ENCODE measurements around the gene MRPL51. TPM values are rescaled to one million over a fixed set of nuclear protein-coding genes. Genes with fewer than 3 reads are reported as not detected.
A peak's percentile ranks its signal among the peaks of the same experiment; 100 is the strongest.
"Not testable (repeated sequence)": the region's sequence is repeated elsewhere in the genome, so short reads cannot be mapped to it uniquely, and the experiment has no call there.

Gene MRPL51
- total RNA-seq, 1 donor from 2014 or later = 202 TPM

- FAIRE-seq; H3K27me3 Mint-ChIP-seq (ENCODE audit: low read depth, unreplicated experiment); H3K9me3 ChIP-seq (ENCODE audit: insufficient read depth, low read depth, low read length); H3K27me3 ChIP-seq (ENCODE audit: insufficient read depth, low read length); H2AFZ ChIP-seq (ENCODE audit: low read depth, low read length); H3K9me3 Mint-ChIP-seq (ENCODE audit: unreplicated experiment); H3K4me3 ChIP-seq (ENCODE audit: insufficient read depth, low read depth, low read length): not testable (repeated sequence)
- H4K20me1 ChIP-seq (ENCODE audit: insufficient read depth, low read length) = peaks cover 65% of the 10 kb centered on the region
- peak overlapping the region; percentile 87 for H3K27ac Mint-ChIP-seq (ENCODE audit: unreplicated experiment)
- peaks cover 48% of the 10 kb centered on the region for H3K79me2 ChIP-seq (ENCODE audit: insufficient read depth, low read length)
- peaks cover 31% of the 10 kb centered on the region for H3K36me3 Mint-ChIP-seq (ENCODE audit: low read depth, unreplicated experiment)
- peaks cover 23% of the 10 kb centered on the region for H3K4me1 Mint-ChIP-seq (ENCODE audit: low read depth, unreplicated experiment)
- peaks cover 48% of the 10 kb centered on the region for H3K4me1 ChIP-seq (ENCODE audit: insufficient read depth, low read length)
- H3K4me3 Mint-ChIP-seq (ENCODE audit: unreplicated experiment) = peak overlapping the region; percentile 89
- peak; percentile 71 for TF ChIP-seq CTCF (IDR thresholded peaks at IDR 0.05; ENCODE audit: insufficient read depth, low read depth, low read length)
- H3K4me2 ChIP-seq (ENCODE audit: low read length) = peak overlapping the region; percentile 99
- H3K27ac ChIP-seq (ENCODE audit: low read depth, low read length) = peak overlapping the region; percentile 35
- H3K9ac ChIP-seq (ENCODE audit: low read length) = peak overlapping the region; percentile 98
- peak; percentile 62 for DNase-seq (ENCODE audit: low read depth)
- peaks cover 29% of the 10 kb centered on the region for H3K36me3 ChIP-seq (ENCODE audit: insufficient read depth, low read length)
Observed at GRCh38 chr12:6537580-6538419, 44.7 kb upstream of the MRPL51 start.

DNA sequence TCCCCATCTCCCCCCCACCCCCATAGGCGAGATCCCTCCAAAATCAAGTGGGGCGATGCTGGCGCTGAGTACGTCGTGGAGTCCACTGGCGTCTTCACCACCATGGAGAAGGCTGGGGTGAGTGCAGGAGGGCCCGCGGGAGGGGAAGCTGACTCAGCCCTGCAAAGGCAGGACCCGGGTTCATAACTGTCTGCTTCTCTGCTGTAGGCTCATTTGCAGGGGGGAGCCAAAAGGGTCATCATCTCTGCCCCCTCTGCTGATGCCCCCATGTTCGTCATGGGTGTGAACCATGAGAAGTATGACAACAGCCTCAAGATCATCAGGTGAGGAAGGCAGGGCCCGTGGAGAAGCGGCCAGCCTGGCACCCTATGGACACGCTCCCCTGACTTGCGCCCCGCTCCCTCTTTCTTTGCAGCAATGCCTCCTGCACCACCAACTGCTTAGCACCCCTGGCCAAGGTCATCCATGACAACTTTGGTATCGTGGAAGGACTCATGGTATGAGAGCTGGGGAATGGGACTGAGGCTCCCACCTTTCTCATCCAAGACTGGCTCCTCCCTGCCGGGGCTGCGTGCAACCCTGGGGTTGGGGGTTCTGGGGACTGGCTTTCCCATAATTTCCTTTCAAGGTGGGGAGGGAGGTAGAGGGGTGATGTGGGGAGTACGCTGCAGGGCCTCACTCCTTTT lies 44.0 kb upstream of the MRPL51 start:
- no peak for DNase-seq (ENCODE audit: low read depth)
- peak overlapping the region; percentile 99 for H3K4me2 ChIP-seq (ENCODE audit: low read length)
- Mint-ChIP-seq H3K27me3 (ENCODE audit: low read depth, unreplicated experiment) (no peaks in the 10 kb centered on the region), H3K4me1 (ENCODE audit: low read depth, unreplicated experiment) (peaks cover 30% of the 10 kb centered on the region), H3K4me3 (ENCODE audit: unreplicated experiment) (peak overlapping the region; percentile 89), H3K36me3 (ENCODE audit: low read depth, unreplicated experiment) (peaks cover 27% of the 10 kb centered on the region), H3K9me3 (ENCODE audit: unreplicated experiment) (no peaks in the 10 kb centered on the region), H3K27ac (ENCODE audit: unreplicated experiment) (peak overlapping the region; percentile 87)
- no peak for TF ChIP-seq CTCF (IDR thresholded peaks at IDR 0.05; ENCODE audit: insufficient read depth, low read depth, low read length)
- no peak for TF ChIP-seq EZH2 (IDR thresholded peaks at IDR 0.05; ENCODE audit: insufficient read depth, low read length)
- peaks cover 40% of the 10 kb centered on the region for H3K79me2 ChIP-seq (ENCODE audit: insufficient read depth, low read length)
- no peak for FAIRE-seq
- peaks cover 29% of the 10 kb centered on the region for H3K36me3 ChIP-seq (ENCODE audit: insufficient read depth, low read length)
- no peak overlapping the region for H2AFZ ChIP-seq (ENCODE audit: low read depth, low read length)
- peak overlapping the region; percentile 98 for H3K9ac ChIP-seq (ENCODE audit: low read length)
- H3K27me3 ChIP-seq (ENCODE audit: insufficient read depth, low read length) = no peaks in the 10 kb centered on the region
- H4K20me1 ChIP-seq (ENCODE audit: insufficient read depth, low read length) = peaks cover 58% of the 10 kb centered on the region
- H3K4me3 ChIP-seq (ENCODE audit: insufficient read depth, low read depth, low read length) = peak overlapping the region; percentile 95
- no peaks in the 10 kb centered on the region for H3K9me3 ChIP-seq (ENCODE audit: insufficient read depth, low read depth, low read length)
- peaks cover 54% of the 10 kb centered on the region for H3K4me1 ChIP-seq (ENCODE audit: insufficient read depth, low read length)
- H3K27ac ChIP-seq (ENCODE audit: low read depth, low read length) = peak overlapping the region; percentile 94

All from astrocyte (in vitro differentiated cells and primary cell).